Mesenchymal stem cell (in vitro differentiated cells and primary cell): ENCODE results near the gene APLN.
A peak's percentile ranks its signal among the peaks of the same experiment; 100 is the strongest.

Experiments
- DNase-seq: peaks from one replicate; pipeline ENCODE4 v3.0.0-alpha.2; 2013
- H2AFZ ChIP-seq: one replicate; pipeline ENCODE4 v1.6.1; 2013; ENCODE audit warnings: low read depth, mild to moderate bottlenecking, control low read depth, inconsistent platforms, low read length, moderate library complexity
- H2AK5ac ChIP-seq: 2 replicates; pipeline ENCODE4 v1.6.1; 2013; ENCODE audit warnings: low read length, moderate library complexity, mild to moderate bottlenecking, inconsistent platforms; ENCODE audit not compliant: severe bottlenecking
- H2BK120ac ChIP-seq: one replicate; pipeline ENCODE4 v1.6.1; 2013; ENCODE audit warnings: low read depth, mild to moderate bottlenecking, inconsistent platforms, low read length, moderate library complexity
- H2BK12ac ChIP-seq, 2 experiments: one replicate each; pipeline ENCODE4 v1.6.1; 2013; ENCODE audit warnings: inconsistent platforms in 2 of 2, low read length in 2 of 2, mild to moderate bottlenecking in 2 of 2, moderate library complexity in 2 of 2, control low read depth in 1 of 2
- H2BK15ac ChIP-seq: one replicate; pipeline ENCODE4 v1.6.1; 2013; ENCODE audit warnings: mild to moderate bottlenecking, low read depth, inconsistent platforms; ENCODE audit not compliant: poor library complexity, severe bottlenecking
- H2BK5ac ChIP-seq: 2 replicates; pipeline ENCODE4 v1.6.1; 2013; ENCODE audit warnings: low read depth, mild to moderate bottlenecking, low read length, control low read depth, inconsistent platforms; ENCODE audit not compliant: poor library complexity, severe bottlenecking
- H3K14ac ChIP-seq, 2 experiments: one replicate each; pipeline ENCODE4 v1.6.1; 2013; ENCODE audit warnings: inconsistent platforms in 2 of 2, low read length in 2 of 2, control low read depth in 1 of 2, mild to moderate bottlenecking in 1 of 2, moderate library complexity in 1 of 2
- H3K18ac ChIP-seq, 2 experiments: one replicate each; pipeline ENCODE4 v1.6.1; 2013; ENCODE audit warnings: inconsistent platforms in 2 of 2, low read length in 2 of 2, control low read depth in 1 of 2, low read depth in 1 of 2, mild to moderate bottlenecking in 1 of 2
- H3K23ac ChIP-seq, 2 experiments: one replicate each; pipeline ENCODE4 v1.6.1; 2013; ENCODE audit warnings: inconsistent platforms in 2 of 2, low read length in 2 of 2, mild to moderate bottlenecking in 2 of 2, moderate library complexity in 2 of 2, control low read depth in 1 of 2
- H3K27ac ChIP-seq: 2 replicates; pipeline ENCODE4 v1.5.1; 2013; ENCODE audit warnings: mild to moderate bottlenecking, moderate library complexity, low read length, control low read depth, inconsistent platforms; ENCODE audit not compliant: poor library complexity, severe bottlenecking
- H3K27me3 ChIP-seq, 2 experiments: 2 replicates each; pipeline versions ENCODE4 v1.6.1 to v1.7.0; 2013; ENCODE audit warnings: low read length in 2 of 2, mild to moderate bottlenecking in 2 of 2, moderate library complexity in 2 of 2, control low read depth in 1 of 2, inconsistent platforms in 1 of 2; ENCODE audit not compliant: control insufficient read depth in 1 of 2, insufficient read depth in 1 of 2
- H3K36me3 ChIP-seq, 2 experiments: 2 replicates each; pipeline versions ENCODE4 v1.6.1 to v1.7.0; 2013; ENCODE audit warnings: low read length in 2 of 2, control low read depth in 1 of 2, inconsistent platforms in 1 of 2, low read depth in 1 of 2, mild to moderate bottlenecking in 1 of 2; ENCODE audit not compliant: insufficient read depth in 2 of 2, control insufficient read depth in 1 of 2
- H3K4ac ChIP-seq, 2 experiments: one replicate each; pipeline ENCODE4 v1.6.1; 2013; ENCODE audit warnings: inconsistent platforms in 2 of 2, low read length in 2 of 2, mild to moderate bottlenecking in 2 of 2, moderate library complexity in 2 of 2, control low read depth in 1 of 2, low read depth in 1 of 2
- H3K4me1 ChIP-seq: 2 replicates; pipeline ENCODE4 v1.6.1; 2013; ENCODE audit warnings: low read depth, low read length, control low read depth; ENCODE audit not compliant: control insufficient read depth, insufficient read depth
- H3K4me2 ChIP-seq: 2 replicates; pipeline ENCODE4 v1.6.1; 2013; ENCODE audit warnings: low read length, mild to moderate bottlenecking, inconsistent platforms; ENCODE audit not compliant: poor library complexity, severe bottlenecking
- H3K4me3 ChIP-seq, 2 experiments: 2 replicates each; pipeline versions ENCODE4 v1.5.1 to v1.7.0; 2013; ENCODE audit warnings: low read length in 2 of 2, mild to moderate bottlenecking in 2 of 2, control low read depth in 1 of 2, low read depth in 1 of 2; ENCODE audit not compliant: insufficient read depth in 1 of 2
- H3K79me1 ChIP-seq: replicated peaks from 2 replicates; pipeline ENCODE4 v1.6.1; 2013; ENCODE audit warnings: mild to moderate bottlenecking, control low read depth, low read length, inconsistent platforms; ENCODE audit not compliant: poor library complexity, severe bottlenecking
- H3K9ac ChIP-seq: 2 replicates; pipeline ENCODE4 v1.7.0; 2013; ENCODE audit warnings: mild to moderate bottlenecking, low read length, moderate library complexity
- H3K9me3 ChIP-seq: 2 replicates; pipeline ENCODE4 v1.7.0; 2013; ENCODE audit warnings: mild to moderate bottlenecking, low read length; ENCODE audit not compliant: control insufficient read depth
- H4K8ac ChIP-seq: one replicate; pipeline ENCODE4 v1.6.1; 2013; ENCODE audit warnings: inconsistent platforms, mild to moderate bottlenecking, low read length, moderate library complexity
- H4K91ac ChIP-seq: one replicate; pipeline ENCODE4 v1.6.1; 2013; ENCODE audit warnings: mild to moderate bottlenecking, low read length, inconsistent platforms
- WGBS: methylation state at CpG from one replicate; pipeline ENCODE4 v1.1.7; 2013; ENCODE audit warnings: mixed read lengths; 5-methylcytosine and 5-hydroxymethylcytosine counted together

Gene APLN

DNA sequence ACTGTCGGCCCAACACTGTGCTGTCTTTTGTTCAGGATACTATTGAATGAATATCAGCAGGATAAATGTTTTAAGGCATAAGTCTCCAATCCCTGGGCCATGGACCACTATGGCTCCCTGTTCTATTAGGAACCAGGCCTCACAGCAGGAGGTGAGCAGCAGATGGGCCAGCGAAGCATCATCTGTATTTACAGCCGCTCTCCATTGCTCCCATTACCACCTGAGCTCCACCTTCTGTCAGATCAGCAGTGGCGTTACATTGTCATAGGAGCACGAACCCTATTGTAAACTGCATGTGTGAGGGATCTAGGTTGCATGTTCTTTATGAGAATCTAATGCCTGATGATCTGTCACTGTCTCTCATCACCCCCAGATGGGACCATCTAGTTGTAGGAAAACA, 3.7 kb upstream of the APLN start:
- Histone ChIP-seq H3K23ac (no peak overlapping the region), H4K91ac (no peak overlapping the region), H3K4ac (no peak overlapping the region), H2BK15ac (no peak overlapping the region), H2BK120ac (no peak overlapping the region), H3K9me3 (no peaks in the 10 kb centered on the region), H2AFZ (no peak overlapping the region), H3K4me2 (no peak overlapping the region), H3K18ac (no peak overlapping the region), H3K14ac (no peak overlapping the region), H3K36me3 (no peaks in the 10 kb centered on the region), H2BK5ac (no peak overlapping the region), H3K79me1 (no peaks in the 10 kb centered on the region), H3K4me1 (peaks cover 14% of the 10 kb centered on the region), H2AK5ac (no peak overlapping the region), H3K27ac (no peak overlapping the region), H3K27me3 (peaks cover 1 to 48% of the 10 kb centered on the region in 2 experiments), H2BK12ac (no peak overlapping the region), H4K8ac (no peak overlapping the region), H3K9ac (no peak overlapping the region), H3K4me3 (no peak overlapping the region)
- 100% methylated on average over 2 of the region's 5 CpGs for WGBS
- DNase-seq: no peak

GRCh38 chrX:129655547-129656249, 942 bp upstream of the APLN start:
- Histone ChIP-seq H3K14ac (no peak overlapping the region), H4K91ac (no peak overlapping the region), H2BK15ac (no peak overlapping the region), H3K27me3 (peaks cover 29 to 49% of the 10 kb centered on the region in 2 experiments), H3K9me3 (no peaks in the 10 kb centered on the region), H3K4ac (no peak overlapping the region), H3K27ac (no peak overlapping the region), H4K8ac (no peak overlapping the region), H3K23ac (no peak overlapping the region), H3K4me2 (no peak overlapping the region), H3K9ac (no peak overlapping the region), H3K79me1 (no peaks in the 10 kb centered on the region), H2AFZ (no peak overlapping the region), H2BK5ac (no peak overlapping the region), H3K4me3 (no peak overlapping the region), H2BK12ac (no peak overlapping the region), H3K18ac (no peak overlapping the region), H3K4me1 (peaks cover 16% of the 10 kb centered on the region), H2BK120ac (no peak overlapping the region), H2AK5ac (no peak overlapping the region), H3K36me3 (no peaks in the 10 kb centered on the region)
- 33% methylated on average over 9 of the region's 11 CpGs for WGBS
- DNase-seq: peak; percentile 32

DNA sequence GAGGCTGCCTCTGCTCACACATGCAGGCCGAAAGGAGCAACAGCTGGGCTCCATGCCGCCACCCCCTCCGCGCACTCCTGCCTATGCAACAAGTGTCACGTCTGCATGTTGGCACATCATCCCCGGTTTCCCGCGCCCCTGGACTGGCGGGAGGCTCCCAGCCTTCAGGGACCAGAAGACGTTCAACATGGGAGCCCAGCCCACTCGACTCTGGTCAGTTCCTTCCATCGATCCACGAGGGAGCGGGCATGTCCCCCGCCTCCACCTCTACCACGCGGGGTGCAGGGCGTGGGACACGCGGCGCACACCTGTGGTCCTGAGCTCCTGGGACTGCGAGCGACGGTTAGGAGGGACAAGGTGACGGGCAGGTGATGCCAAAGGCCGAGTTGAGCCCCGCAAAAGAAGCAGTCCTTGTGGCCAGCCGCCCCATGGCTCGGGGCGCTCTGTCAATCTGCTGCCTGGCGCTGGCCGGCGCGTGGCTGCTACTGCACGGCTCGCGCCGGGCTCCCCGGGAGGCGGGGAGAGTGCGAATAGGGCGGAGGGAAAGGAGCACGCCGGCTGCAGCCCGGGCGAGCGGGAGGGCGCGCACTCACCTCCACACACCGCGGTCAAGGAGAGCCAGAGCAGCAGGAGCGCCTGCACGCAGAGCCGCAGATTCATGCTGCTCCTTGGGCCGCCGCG, 645 bp downstream of the APLN start:
- H3K9ac ChIP-seq: peak overlapping the region; percentile 58
- DNase-seq: peak; percentile 28
- peak overlapping the region in 1 of 2 experiments; percentile 6 for H2BK12ac ChIP-seq
- H3K18ac ChIP-seq: peak overlapping the region; percentile 62 to 76
- H3K9me3 ChIP-seq: no peaks in the 10 kb centered on the region
- no peak overlapping the region for H2BK120ac ChIP-seq
- H2BK5ac ChIP-seq: no peak overlapping the region
- peaks cover 16% of the 10 kb centered on the region for H3K4me1 ChIP-seq
- H2AFZ ChIP-seq: no peak overlapping the region
- no peaks in the 10 kb centered on the region for H3K36me3 ChIP-seq
- H3K4me3 ChIP-seq: peak overlapping the region; percentile 55 to 81
- peak overlapping the region; percentile 61 for H3K4me2 ChIP-seq
- H3K27ac ChIP-seq: no peak overlapping the region
- H3K4ac ChIP-seq: no peak overlapping the region
- no peak overlapping the region for H4K8ac ChIP-seq
- H3K79me1 ChIP-seq: no peaks in the 10 kb centered on the region
- no peak overlapping the region for H2AK5ac ChIP-seq
- H2BK15ac ChIP-seq: no peak overlapping the region
- H4K91ac ChIP-seq: no peak overlapping the region
- peak overlapping the region in 1 of 2 experiments; percentile 68 for H3K14ac ChIP-seq
- WGBS: under 1% methylated on average over 22 of the region's 57 CpGs
- H3K27me3 ChIP-seq: peaks cover 30 to 51% of the 10 kb centered on the region in 2 experiments
- no peak overlapping the region for H3K23ac ChIP-seq

DNA sequence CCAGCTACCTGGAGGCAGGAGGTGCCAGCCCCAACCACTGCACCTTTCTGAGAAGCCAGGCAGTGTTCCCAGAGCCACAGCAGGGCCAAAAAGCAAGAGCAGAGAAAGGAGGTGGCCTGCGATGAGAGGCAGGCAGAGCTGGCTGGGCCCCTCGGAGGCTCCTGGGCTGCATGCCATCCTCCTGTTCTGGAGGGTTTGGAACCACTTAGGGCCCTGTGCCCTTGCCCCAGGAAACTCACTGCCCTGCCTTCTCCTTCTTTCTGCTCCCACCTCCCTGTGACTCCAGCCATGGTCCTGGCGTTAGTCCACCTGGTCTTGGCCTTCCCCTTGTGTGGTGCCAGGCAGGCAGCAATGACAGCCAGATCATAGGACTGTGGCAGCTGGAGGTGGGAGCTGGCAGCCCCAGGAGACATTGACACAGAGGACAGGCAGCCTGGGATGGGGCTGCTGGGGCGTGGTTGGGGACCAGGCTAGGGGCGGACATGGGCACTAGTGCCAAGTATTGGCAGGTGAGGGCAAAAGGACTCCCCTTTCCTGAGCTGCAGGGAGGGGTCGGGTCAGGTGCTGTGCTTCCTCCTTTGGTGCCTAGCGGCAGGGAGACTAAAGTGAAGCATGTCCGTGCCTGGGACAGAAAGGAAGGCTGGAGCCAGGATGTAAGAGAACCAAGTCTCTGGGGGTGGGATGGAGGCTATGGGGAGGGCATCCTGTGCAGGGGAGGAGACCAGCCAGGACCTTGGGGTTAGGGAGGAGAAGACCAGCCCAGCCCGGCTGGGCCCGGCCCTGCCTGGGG, 1.4 kb downstream of the APLN start:
- Histone ChIP-seq H2BK15ac (no peak overlapping the region), H3K27ac (no peak overlapping the region), H3K36me3 (no peaks in the 10 kb centered on the region), H2BK120ac (no peak overlapping the region), H2AK5ac (no peak overlapping the region), H3K9me3 (no peaks in the 10 kb centered on the region), H3K4me3 (peak overlapping the region in 1 of 2 experiments; percentile 81), H3K4me2 (peak overlapping the region; percentile 61), H2BK5ac (no peak overlapping the region), H3K14ac (peak overlapping the region in 1 of 2 experiments; percentile 91), H3K4ac (no peak overlapping the region), H3K27me3 (peaks cover 30 to 51% of the 10 kb centered on the region in 2 experiments), H3K23ac (peak overlapping the region in 1 of 2 experiments; percentile 89), H3K79me1 (no peaks in the 10 kb centered on the region), H4K8ac (no peak overlapping the region), H3K18ac (peak overlapping the region in 1 of 2 experiments; percentile 70), H3K4me1 (peaks cover 16% of the 10 kb centered on the region), H4K91ac (no peak overlapping the region), H2BK12ac (no peak overlapping the region), H3K9ac (peak overlapping the region; percentile 58), H2AFZ (no peak overlapping the region)
- DNase-seq: no peak
- 67% methylated on average over 8 of the region's 10 CpGs for WGBS
